Myocyte (in vitro differentiated cells): Measurements from ENCODE around the gene SPON1. TPM values are rescaled to one million over a fixed set of nuclear protein-coding genes. Genes with fewer than 3 reads are reported as not detected.
A peak's percentile ranks its signal among the peaks of the same experiment; 100 is the strongest.
"Not testable (repeated sequence)": the region's sequence is repeated elsewhere in the genome, so short reads cannot be mapped to it uniquely, and the experiment has no call there.

Experiments used
- DNase-seq: peaks from one replicate; pipeline ENCODE4 v3.0.0-alpha.2; 2012; ENCODE audit warnings: low read depth
- total RNA-seq: library from RNA; depleted of rRNA; stranded (reverse); fragments of >200 nt; gene quantifications from 2 replicates; pipeline ENCODE4 v1.2.3, GENCODE V29; 2014

Gene SPON1
- total RNA-seq, 1 donor from 2014 or later: 0.08 TPM

DNA sequence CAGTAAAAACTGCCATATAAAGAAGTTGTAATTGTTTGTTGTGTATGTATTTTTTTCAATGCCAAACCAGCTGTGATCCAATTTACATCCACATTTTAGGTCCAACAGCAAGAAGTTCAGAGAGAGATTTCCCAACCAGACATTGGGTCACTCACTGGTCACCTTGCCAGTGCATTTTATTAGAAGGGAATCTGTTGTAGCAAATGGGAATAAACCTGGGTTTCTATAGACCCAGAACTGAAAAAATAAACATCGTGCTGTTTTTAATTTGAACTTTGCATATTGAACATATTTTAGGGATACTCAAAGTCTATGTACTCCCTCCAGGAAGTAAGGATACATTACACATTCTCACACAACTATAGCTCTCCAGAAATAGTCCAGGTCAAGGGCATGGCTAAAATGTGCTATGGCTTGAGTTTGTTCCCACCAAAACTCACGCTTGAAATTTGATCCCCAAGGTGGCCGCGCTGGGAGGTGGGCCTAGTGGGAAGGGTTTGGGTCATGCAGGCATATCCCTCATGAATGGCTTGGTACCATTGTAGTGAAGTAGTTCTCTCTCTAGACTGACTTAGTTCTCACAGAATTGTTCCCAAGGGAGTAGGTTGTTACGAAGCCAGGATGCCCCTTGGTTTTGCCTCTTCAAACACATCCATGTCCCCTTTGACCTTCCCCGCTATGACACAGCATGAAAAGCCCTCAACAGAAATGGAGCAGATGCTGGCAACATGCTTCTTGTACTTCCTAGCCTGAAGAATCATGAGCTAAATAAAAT, 305.5 kb downstream of the SPON1 start:
- no peak for DNase-seq

GRCh38 chr11:14269692-14270573, 307.4 kb downstream of the SPON1 start:
- DNase-seq: no peak

DNA sequence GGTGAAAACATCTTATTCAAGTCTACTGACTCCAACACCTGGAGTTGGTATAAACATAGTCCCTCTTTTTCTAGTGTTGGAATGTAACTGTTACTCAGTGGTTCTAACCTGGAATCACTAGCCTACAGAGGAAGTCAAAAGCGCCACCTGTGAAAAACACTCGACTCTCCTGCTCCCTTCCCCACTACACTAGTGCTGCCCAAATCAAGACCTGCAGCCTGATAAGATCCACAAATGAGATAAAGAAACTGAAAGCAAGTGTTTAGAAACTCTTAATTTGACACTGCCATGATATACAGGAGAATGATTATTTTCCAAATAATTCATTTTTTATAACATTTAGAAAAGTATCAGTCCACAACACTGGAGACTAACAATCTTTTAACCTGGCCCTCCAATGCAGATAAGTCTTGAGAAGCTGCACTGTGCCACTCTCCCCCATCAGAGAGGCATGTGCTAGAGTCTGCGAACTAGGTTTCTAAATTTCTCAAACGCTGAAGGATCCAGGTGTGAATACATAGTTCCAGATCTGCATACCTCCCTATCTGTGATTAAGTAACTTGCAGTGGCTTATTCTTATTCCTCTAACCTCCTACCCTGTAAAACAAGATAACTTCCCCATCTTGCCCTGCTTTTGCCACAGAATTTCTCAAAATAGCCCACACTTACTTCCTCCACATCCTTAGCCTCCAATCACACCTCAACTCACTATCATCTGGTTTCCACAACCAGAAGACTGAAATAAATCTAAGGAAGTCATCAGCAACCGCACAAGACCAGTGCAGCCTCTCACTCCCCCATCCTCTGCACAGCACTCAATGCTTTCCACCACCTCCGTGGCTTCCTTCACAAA, 308.4 kb downstream of the SPON1 start:
- DNase-seq: no peak

DNA sequence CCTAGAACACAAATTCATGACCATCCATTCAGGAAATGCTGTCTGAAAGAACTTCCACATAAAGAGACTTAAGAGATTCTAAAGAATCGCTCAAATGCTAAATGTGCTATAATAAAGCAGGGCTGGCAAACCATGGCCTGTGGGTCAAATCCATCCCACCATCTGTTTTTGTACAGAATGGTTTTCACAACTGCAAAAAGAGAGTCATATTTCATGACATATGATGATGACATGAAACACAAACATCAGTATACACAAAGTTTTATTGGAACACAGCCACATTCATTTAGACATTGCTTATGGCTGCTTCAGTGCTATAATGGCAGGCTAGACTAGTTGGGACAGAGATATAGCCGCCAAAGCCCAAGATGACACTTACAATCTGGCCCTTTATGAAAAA, 311.4 kb downstream of the SPON1 start:
- DNase-seq: no peak

DNA sequence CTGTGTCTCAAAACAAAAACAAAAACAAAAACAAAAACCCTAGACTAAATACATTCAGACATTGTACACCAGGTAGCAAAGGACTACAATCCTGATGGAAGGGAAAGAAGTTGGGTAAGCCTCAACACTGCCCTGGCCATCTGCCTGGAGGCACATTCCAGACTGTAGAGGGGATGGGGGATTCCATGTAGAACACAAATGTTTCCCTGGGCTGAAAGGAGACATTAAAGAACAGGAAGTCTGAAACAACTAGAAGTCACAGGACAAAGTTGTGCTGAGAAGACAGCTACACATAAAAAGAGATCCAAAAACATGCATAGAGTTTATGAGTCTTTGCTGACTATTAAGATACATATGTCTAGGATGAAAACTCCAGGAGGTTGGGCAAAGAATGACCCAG, 312.6 kb downstream of the SPON1 start:
- no peak for DNase-seq

- DNase-seq: not testable (repeated sequence)
Measured at GRCh38 chr11:14278869-14279268, 316.3 kb downstream of the SPON1 start.

DNA sequence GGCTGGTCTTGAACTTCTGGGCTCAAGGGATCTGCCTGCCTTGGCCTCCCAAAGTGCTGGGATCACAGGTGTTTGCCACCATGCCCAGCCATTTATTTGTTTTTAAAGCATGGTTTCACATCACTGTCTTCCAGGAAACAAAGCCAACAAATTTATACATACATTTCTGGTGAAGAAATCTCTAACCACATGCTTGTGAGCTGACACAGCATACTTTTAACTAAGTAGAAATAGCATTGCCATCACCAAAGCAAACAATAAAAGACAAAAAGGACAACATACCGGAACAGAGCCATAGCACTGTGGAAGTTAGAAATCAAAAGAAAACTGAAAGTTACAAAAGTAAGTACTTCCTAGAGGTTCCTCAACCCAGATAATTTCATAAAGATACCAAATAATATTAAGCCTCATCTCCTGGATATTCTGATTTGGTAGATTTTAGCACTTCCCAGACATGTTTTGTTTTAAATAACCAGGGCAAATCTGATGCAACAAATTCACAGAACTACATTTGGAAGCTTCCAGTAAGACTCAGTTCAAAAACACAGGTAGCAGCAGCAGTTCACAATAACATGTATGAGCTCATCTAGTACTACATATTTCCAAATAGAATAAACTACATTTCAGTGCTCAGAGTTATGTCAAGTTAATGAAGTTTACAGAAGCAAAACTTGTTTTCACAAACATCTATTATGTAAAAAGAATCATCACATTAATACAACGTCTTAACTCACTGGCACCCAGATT, 325.8 kb downstream of the SPON1 start:
- peak; percentile 35 for DNase-seq

DNA sequence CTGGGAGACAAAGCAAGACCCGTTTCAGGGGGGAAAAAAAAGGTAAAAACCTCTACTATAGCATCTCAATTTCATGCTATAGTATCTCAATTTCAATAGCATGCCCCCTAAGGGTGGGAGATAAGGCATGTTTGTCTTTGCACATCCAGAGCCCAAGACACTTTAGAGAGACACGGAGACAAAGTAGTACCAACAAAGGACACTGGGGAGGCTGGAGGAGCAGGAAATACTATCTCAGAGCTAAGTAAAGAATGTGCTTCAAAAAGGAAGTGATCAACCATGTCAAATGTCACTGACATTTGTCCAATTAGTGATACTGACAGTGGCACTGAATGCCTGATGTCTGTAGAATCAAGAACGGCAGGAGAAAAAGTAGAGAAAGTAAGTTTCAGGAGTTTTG, 327.9 kb downstream of the SPON1 start:
- no peak for DNase-seq

DNA sequence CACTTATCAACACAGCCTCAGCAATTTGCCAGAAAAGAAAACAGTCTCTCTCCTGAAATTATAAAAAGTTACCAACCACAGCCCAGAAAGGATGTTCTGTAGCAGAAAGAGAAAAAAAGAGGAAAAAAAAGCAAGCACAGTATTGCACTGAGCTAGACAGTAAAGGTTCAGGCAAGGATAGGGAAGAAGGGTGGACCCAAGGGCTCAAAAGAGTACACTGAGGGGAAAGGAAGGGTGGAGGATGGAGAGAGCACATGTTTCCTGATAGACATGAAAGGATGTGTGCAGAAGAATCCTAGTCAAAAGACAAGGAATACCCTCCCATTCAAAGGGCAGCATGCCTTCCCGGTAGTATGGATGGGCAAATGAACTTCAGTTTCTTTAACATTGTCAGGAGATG, 337.4 kb downstream of the SPON1 start:
- no peak for DNase-seq

- peak; percentile 76 for DNase-seq
Measured at GRCh38 chr11:14300661-14301304, 338.3 kb downstream of the SPON1 start.

DNA sequence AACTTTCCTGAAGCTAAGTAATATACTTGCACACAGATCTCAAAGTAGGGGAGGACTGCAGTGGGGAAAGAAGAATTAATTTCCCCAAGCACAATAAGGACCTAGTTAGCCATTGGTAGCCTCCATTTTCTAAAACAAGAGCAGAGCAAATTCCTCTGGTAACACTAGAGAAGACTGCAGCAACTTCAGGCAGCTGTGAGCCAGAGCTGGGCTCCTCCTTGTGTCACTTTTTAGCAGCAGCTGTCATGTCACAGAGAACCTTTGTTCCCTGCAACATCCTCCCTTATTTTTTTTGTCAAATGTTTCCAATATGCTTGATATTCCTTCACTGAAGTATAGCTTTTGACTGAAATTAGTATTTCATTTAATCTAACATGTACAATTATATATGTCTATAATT, 342.1 kb downstream of the SPON1 start:
- DNase-seq: peak; percentile 79

DNA sequence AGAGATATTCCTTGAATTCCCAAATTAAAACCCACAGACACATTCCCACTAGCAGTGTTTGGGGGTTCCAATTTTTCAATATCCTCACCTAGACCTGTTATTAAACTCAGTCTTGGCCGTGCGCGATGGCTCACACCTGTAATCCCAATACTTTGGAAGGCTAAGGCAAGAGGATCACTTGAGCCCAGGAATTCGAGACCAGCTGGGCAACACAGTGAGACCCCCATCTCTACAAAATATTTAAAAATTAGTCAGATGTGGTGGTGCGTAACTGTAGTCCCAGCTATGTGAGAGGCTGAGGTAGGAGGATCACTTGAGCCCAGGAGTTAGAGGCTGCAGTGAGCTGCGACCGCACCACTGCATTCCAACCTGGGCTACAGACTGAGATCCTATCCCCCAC, 343.1 kb downstream of the SPON1 start:
- no peak for DNase-seq

DNA sequence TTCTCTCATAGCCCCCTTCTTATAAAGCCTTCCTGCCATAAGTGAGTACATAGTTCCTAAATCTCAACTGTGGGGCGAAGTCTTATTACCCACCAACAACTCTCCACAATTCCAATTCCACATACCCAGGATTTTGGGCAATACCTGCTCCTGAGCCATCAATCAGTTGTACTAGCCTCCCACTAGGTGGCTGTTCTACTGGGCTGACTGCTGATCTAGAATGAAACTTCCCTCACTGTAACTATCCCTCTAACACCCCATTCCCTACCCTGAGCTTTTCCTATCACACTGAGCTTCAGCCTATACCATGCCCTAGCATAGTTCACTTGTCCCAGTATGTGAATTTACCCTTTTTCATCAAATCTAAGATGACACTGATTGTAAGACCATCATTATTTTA, 344.0 kb downstream of the SPON1 start:
- DNase-seq: no peak

DNA sequence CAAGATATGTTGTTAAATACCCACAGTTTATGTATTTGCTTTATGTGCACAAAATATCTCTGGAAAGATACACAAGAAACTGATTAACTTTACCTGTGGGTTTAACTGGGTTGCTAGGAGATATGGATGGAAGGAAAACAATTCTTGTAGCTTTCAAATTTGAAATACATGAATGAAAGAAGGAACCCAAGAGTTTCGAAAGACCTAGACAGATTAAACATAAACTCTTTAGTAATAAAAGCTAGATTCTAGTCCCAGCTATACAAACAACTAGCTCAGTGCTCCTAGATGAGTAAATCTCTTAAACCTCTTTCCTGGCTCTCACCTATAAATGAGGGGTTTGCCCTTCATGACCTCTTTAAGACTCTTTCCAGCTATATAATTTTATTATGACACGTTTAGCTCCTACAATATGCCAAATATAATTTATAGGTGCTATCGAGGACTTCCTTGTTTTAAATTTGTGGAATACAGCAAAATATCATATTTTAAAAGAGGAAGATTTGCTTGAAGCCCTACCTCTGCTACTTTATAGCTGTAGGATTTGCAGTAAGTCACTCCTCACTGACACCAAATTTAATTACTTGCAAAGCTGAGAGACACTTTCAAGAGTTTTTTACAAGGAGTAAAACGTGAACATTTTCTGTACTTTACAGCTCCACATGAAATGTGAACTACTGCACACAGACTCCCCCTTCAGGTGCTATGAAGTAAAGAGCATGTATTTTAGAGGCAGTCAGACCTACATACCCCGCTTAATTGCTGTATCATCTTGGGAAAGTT, 345.8 kb downstream of the SPON1 start:
- peak; percentile 48 for DNase-seq

DNA sequence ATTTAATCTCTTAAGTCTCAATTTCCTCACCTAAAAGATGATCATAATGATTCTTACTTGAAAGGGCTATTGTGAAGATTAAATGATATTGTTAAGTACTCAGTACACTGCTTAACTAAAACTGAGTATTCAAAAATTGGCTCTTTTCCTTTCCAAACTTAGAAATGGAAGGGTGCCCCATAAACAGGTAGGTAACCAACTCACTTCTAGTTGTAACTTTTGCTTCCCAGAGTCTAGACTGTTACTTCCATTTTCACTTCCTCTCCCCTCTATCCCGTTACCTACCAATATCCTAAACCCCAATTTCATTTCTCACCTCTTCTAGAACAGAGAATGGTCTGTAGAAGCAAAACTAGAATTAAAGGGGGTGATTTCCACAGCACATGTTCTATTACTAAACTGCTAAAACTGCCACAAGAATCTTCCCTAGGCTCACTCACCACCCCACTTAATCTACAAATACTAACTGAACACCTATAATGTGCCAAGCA, 346.4 kb downstream of the SPON1 start:
- DNase-seq: no peak

- no peak for DNase-seq
Measured at GRCh38 chr11:14309425-14310192, 347.1 kb downstream of the SPON1 start.

DNA sequence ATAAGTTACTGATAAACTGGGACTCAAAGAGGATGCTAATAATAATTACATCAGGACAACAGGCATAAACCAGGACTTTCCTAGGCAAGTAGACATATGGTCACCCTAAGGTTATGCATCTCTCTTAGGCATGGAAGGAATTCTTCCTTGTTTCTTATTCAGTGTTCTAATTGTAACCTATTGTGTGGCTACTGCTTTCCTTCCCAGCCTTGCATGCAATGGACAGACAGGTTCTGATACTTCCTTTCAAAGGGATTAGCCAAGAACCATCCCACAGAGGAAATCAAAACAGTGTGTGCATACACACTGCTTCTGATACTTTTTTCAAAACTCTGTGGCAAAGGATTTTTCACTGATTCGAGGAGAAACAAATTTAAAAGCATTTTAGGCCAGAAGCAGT, 348.2 kb downstream of the SPON1 start:
- DNase-seq: no peak

- DNase-seq: no peak
Measured at GRCh38 chr11:14312736-14313438, 350.4 kb downstream of the SPON1 start.
